ENCODE measurements around the gene DCTN2.
A peak's percentile ranks its signal among the peaks of the same experiment; 100 is the strongest.

The DCTN2 gene

DNA sequence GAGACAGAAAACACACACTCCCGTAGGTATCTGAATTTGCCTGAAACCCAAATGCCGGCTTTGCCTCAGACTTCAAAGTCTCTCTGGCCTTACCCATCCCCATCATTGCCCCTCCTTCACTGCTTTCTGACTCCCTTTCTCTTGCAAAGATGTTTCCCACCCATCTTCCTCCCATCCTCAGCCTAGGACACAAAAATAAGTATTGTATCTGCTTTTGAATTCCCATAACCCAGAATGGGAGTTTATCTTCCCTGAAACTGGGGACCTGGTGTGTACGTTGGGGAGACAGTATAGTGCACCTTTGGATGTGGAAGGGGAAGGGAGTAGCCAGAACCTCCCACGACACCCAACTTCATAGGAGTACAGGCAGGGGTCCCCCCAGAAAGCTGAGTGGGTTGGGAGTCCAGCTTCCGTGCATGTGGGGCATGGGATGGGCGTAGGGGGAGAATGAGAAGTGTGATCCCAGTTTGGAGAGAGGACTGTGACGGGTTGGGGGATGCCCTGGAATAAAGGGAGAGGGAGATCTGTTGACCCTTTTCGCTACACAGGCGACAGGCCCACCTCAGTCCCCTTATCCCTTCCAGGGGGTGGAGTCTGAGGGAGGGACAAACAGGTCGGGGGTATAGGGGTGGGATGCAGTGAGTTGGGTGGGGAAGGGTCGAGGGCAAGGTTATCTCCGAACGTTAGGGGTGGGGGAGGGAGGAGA lies 2.4 kb upstream of the DCTN2 start:
- DNase-seq = no peak

DNA sequence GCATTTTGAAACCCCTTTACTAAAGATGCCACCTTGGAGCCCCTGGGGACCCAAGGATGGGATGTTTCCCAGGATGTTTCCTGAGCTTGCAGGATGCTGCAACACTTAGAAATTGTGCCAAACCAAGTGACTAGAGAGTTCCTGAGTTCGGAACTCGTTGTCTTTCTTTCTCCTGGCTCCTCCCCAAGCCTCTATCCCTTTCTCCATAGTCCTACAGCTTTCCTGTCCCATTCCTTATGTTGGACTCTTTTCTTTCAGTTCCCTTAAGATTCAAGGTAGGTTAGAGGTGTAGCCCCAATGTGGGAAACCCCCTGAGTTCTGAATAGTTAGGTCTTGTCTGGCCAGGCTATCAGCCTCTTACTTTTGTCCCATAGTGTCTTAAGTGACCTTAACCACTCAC lies 1.5 kb upstream of the DCTN2 start:
- no peak for DNase-seq

DNA sequence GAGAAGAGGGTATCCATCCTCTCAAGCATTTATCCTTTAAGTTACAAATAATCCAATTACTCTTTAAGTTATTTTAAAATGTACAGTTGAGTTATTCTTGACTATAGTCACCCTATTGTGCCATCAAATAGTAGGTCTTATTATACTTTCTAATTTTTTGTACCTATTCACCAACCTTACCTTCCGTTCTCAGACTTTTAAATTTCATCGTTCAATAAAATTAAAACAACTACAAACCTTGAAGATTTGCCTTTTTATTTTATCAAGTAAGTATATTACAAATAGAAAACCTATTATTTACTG lies 972 bp upstream of the DCTN2 start:
- no peak for DNase-seq

DNA sequence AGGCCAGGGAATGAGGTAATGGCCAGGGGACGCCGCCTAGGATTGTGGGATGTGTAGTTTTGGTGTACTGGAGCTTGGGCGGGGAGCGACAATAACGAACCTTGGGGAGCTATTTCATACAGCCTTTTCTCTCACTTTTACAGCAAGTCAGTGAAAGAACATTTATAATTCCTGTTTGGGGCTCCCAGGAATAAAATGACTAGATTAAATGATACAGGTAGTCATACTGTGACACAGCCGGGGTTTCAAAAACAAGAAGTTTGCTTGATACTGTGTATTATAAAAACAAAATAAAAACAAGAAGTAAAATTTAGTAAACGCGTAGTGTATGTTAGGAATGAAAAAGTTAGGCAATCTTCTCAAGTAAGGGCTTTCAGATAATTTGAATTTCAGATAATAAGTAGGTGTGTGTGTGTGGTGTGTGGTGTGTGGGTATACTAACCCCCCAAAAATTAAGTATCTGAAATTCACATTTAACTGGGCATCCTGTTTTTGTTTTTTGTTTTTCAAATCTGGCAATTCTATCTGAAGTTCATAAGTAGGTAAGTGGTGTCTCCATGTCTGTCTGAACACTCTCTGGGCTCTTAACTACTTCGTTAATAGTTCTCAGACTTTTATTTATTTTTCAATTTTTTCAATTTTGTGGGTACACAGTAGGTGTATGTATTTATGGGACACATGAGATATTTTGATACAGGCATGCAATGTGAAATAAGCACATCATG lies 458 bp upstream of the DCTN2 start:
- no peak for DNase-seq

DNA sequence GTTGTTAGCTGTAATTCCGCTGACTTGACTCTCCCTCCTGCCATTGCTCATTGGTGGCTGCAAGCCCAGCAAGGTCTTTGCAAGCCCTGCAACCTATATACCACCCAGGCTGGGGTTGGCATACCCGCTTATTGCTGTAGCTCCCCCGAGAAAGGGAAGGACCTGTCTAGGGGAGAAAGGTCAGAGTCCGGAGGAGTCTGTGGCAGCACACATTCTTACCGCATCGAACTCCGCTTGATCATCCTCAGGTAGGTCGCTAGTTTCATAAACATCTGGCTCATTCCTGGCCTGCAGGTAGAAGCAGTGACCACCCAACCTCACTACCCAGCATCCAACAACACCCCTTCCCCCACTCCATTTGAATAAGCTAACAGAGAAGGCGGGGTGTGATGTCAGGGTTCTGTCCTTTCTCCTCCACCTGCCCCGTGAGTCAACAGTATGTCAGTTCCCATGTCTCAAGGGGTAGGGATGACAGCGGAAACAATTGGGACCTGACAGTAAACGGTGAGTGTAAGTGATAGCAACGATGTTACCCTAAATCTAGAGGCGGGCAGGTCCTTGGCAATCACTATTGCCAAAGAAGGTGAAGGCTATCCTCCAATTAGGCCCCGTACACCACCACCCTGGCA lies 1.1 kb downstream of the DCTN2 start:
- no peak for DNase-seq

DNA sequence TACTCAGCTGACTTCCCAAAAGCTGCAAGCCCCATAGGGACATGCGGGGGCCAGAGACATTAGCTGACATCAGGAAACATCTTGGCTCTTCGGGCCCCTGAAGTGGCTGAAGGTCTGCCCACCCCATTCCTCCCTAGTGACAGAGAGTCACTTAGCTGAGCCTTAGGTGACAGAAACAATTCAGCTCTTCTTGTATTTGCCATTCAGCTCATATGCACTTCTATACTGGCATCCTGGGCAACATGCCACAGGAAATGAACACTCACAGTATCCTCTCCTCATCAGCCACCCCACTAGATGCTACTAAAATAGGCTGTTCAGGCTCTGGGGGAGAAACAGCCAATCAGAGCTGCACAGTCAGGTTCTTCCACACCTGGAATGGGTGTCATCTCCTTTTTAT lies 3.4 kb downstream of the DCTN2 start:
- DNase-seq = peak; percentile 85

DNA sequence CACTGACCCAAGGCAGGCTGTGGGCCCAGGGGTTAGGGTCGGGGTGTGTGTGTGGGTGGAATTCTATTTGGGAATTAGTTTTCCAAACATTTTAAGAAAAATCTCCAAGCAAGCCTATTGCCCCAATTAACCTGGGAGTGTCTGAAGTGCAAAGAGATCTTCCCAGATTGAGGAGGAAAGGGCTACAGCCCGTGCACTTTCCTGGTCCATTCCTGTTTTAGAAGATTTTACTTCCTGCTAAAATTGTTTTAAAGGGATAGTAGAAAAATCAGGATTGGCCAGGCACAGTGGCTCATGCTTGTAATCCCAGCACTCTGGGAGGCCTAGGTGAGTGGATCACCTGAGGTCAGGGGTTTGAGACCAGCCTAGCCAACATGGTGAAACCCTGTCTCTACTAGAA lies 5.3 kb downstream of the DCTN2 start:
- no peak for DNase-seq

DNA sequence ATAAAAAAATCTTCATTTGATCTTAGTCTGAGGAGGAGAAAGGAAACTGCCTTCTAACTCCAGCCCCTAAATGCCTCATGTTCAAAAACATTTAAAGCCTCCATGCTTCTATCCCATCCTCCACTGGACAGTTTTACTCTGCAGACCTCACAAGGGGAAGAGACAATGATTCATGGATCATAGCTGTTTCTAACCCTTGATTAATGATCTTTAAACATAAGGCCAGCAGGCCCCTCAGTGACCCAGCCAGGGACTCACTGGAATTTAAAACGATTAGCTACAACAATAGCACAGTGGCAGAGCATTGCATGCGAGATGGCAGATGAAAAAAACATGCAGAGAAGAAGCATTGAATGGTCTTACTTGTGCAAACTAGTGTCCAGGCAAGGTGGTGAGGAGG lies 6.0 kb downstream of the DCTN2 start:
- no peak for DNase-seq

DNA sequence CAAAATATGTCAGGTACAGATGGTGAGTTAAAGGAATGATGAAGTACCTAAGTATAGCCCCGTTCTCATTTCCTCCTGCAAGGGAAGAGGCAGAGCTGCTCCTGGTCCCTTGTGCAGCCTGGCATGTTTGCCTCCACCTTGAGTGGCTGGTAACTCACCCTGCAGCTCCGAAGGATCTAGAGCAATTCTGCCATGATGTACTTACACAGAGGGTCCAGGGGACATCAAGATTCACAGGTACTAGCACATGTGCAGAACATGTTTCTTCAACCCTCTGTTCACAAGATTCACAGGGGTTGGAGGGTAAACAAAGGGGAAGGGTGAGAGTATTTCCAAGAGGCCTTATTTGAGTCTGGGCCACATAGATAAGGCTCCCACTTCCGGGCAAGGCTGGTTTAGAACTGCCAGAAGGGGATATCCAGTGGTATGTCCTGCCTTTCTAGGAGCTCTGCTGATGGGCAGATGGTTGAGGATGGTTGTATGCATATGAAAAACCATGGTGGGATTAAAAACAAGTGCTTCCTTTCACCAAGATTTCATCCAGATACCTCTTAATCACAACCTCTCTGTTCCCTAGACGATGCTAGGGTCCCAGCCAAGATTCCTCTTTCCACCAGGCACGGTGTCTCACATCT lies 7.7 kb downstream of the DCTN2 start:
- DNase-seq = no peak

DNA sequence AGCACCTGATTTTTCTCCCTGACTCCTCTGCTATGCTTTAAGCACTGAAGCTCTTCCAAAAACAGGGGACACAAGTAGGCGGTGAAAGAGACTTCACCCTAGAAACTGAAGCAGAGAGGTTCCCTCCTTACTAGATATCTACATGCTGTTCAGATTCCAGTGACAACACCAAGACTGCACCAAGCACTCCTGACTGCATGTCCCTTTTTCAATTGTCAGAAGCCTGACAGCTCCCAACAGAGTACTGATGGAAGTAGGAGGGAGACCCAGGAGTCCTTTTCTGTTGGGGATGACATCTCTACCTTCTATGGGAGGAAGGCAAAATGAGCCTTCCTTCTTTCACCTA lies 10.4 kb downstream of the DCTN2 start:
- DNase-seq = no peak

DNA sequence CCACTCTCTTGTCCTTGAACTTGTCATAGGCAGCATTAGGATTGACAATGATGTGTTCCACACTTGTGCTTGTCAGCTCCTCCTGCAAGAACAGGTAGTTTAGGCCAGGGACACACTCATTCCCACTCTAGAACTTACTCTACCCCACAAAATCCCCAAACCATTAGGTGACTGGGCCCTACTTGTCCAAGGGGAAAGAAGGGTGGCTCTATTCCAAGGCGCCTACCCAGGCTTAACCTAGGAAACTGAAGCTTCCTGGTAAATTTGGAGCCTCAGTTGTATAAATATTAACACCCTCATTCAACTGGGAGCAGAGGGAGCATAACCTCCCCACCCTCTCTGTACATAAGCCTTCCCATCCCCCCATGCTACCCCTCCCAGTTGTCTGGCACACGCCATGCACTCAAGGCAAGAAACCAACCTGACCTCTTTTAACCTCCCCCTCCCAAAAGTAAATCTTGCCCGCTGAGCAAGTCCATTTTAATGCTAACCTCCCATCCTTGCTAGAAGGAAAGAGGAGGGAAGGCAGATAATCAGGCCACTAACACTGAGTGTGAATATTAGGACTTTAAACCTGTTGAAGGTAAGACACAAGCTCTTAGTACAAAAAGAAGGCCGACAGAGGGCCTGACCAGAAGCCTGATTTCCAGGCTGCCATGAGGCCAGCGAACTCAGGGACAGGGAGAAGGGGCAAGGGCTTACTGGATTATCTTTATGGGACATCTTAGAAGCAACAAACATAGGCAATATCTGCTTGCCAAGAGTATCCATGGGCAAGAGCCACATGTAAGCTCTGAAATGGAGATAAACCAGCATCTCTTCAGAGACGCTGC lies 11.0 kb downstream of the DCTN2 start:
- no peak for DNase-seq

DNA sequence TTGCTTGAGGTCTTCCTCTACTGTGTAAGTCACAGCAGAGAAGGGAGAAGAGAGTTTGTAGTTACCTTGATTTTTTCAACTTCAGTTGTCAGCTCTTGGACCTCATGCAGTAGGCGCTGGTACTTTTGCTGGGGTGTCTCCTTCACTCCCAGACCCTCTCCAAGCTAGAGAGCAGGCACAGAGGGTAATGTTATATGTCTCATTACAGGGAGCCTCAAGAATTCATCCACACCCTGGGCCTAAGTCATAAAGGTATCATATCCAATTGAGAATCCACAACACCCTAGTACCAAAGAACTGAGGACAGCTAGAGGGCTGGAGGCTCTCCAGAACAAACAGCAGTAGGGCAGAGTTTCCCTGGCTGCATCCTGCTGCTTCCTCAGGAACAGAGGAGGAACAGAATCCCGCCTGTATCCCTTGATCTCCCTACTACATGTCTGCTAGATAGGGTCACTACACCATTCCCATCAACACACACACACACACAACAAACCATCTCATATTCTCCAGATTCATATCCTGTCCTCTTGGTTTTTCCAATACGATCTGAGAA lies 11.9 kb downstream of the DCTN2 start:
- no peak for DNase-seq

DNA sequence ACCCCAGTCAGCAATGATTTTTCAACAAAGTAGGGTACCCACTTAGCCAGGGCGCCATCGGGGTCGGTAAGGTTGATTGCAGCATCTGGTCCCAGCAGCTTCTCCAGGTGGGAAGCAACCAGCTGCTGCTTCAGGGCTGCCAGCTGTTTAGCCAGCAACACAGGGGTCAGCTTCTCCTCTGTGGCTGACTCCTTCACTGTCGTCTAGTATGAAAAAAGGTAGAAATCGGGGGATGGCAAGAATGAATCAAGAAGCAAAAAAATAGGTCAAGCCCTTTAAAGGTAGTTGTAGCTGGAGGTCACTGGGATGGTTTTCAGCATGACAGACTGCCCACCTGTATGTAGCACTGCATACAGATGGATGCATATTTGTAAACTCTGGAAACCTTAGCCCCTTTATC lies 12.7 kb downstream of the DCTN2 start:
- no peak for DNase-seq

DNA sequence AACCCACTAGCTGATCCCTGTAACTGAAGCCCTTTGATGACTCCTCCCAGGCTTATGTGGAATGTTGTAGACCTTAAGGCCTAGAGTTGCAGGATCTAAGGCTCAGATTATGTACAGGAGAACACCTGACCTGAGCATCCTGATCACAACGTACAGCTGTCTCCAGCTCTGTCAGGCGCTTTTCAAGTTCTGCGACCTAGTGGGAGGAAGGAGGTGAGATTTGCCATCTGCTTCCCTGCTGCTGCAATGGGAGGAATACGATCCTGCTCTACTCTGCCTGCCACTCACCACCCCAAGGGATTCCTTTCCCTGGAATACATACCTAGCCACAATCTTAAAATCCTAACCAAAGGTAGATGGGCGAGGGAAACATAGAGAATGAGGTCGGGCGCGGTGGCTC lies 13.9 kb downstream of the DCTN2 start:
- no peak for DNase-seq

DNA sequence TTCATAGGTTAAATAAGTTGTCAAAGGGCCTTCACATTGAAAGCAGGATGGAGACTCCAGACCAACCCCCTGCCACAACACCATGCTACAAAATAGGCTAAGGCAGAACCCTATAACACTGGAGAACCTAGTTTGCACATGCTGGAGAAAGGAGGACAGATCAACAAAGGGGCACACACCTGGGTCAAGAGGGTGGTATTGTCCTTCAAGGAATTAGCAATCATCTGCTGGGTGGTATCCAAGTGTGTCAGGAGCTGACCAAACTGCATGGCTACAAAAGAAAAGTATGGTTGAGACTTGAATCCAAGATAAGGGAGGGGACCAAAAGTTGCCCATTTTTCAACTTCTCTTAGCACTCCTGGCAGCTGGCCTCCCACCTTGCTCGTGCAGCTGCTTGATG lies 15.2 kb downstream of the DCTN2 start:
- no peak for DNase-seq

DNA sequence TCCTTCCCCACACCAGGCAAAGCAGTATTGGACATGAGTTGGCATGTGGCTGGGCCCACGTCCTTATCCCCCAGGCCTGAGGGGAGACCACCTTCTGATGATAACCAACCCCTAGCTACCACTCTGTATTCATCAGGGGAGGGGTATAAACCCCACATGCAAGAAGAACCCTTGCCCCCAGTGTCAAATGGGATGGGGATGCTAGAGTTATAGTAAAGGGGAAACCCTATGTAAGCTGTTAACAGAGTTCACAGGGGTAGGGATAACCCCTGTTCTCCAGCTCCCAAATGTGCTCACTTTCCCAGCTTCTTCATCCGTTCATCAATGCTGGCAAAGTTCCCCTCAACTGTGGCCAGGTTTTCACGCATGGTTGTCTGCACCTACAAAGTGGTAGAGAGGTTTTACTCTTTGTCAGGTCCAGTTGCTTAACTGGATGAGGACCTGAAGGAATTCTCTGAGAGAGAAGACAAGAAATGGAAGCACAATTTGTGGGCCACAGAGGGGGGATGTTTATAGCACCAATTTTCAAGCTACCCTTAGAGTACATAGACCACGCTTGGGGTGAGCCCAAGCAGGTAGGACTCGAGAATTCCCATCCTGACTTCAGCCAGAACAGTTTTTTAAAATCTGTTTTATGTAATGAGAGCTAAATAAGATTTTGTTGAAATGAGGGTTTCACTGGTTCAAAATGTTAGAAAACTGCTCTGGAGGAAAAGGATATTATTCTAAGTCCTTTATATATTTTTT lies 16.4 kb downstream of the DCTN2 start:
- DNase-seq = no peak

DNA sequence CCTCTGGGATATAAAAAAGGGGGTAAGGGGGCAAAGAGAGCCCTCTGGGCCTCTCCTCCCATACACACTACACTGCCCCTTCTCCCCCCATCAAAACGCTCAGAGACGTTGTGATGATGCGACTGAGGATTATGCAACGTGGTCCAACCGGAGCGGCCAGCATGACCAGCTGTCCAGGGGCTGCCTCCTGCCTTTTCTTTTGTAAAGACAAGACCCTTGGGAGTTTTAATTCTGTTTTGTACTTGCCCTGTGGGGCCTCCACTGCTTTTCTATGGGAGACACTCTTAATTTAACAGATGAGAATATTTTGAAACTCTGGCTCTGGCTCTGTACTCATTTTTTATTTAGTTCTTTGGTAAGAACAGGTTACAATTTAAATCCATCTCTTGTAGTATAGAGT lies 17.2 kb downstream of the DCTN2 start:
- DNase-seq = no peak

DNA sequence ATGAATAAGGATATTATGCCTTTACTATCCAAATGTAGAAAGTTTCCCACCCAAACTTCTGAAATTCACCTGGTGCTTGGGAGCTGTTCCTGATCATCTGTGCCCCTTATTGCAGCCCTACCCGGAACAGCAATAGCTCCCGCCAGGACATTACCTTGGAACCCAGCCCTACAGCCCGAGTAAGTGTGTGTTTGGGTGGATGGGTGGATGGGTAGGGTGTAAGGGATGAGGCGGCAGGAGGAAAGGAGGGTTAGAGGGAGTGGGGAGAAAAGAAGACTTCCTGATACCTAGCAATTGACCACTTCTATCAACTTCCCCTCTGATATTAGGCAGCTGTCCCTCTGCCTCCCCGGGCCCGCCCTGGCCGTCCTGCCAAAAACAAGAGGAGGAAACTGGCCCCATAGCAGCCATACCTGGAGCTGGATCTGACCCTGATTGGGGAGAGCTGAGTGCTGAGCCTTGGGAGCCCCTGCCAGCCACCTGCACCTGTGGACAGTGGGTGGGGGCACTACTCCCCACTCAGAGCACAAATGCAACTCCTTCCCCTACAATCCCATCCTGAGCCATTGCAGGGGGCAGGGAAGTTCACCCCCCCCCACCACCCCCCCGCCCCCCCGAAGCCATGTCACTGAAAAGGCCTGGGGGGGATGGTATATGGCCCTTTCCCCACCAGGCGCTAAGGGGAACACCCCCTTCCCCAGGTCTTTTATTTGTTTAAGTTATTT lies 18.0 kb downstream of the DCTN2 start:
- no peak for DNase-seq

DNA sequence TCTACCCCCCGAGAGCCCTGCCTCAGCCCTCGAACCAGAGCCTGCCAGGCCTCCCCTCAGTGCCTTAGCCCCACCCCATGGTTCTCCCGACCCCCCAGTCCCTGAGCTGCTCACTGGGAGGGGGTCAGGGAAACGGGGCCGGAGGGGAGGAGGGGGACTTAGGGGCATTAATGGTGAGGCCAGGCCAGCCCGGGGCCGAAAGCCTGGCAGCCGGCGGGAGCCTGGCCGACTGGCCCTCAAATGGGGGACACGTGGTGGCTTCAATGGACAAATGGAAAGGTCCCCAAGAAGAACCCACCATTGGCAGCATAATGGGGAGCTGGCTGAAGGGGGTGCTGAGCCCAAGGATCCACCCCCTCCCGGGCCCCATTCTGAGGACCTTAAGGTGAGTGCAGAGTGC lies 18.8 kb downstream of the DCTN2 start:
- DNase-seq = no peak

DNA sequence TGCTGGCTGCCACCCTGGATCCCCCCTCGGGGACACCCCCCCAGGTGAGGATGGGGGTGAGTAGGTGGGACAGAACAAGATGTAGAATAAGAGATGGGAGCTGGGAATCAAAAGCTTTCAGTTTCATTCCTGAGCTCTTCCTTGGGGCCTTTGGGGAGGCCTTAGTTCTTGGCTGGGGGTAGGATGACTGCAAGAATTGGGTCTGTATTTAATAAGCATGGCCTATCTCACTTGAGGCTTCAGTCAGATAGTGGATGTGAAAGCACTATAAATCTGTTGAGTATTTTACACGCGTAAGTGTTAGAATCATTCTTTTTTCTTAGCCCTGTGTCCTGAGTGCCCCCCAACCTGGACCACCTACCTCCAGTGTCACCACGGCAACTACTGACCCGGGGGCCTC lies 19.8 kb downstream of the DCTN2 start:
- no peak for DNase-seq

DNA sequence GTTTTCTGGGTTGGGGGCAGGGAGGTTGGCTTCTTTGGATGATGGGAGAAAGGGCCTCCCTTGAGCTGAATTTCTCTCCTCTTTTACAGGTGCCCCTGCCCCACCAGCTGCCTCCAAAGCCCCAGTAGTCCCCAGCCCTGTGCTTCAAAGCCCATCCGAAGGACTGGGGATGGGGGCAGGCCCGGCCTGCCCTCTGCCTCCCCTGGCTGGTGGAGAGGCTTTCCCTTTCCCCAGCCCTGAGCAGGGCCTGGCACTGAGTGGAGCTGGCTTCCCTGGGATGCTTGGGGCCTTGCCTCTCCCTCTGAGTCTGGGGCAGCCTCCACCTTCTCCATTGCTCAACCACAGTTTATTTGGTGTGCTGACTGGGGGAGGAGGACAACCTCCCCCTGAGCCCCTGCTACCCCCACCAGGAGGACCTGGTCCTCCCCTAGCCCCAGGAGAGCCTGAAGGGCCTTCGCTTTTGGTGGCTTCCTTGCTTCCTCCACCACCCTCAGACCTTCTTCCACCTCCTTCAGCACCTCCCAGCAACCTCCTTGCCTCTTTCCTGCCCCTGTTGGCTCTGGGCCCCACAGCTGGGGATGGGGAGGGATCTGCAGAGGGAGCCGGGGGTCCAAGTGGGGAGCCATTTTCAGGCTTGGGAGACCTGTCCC lies 20.4 kb downstream of the DCTN2 start:
- DNase-seq = no peak
